Thyroid gland (tissue), 4 donors: ENCODE data around the gene XCL1.

Experiments
- POLR2A ChIP-seq, 2 donors: fragments of 450-650 bp; IDR thresholded peaks; one replicate each; pipeline ENCODE4 v1.6.1; 2017; ENCODE audit warnings: antibody characterized with exemption in 2 of 2, mild to moderate bottlenecking in 2 of 2, moderate library complexity in 1 of 2
- TF ChIP-seq, protein P1 (sequence below), 6 experiments: fragments of 200-600 bp in 3 of 6; fragments of 450-650 bp in 3 of 6; sonication (generic) in 3 of 6; IDR thresholded peaks; one replicate each; pipeline ENCODE4 v1.5.1; 2016 to 2019; ENCODE audit warnings: antibody characterized with exemption in 6 of 6, mild to moderate bottlenecking in 2 of 6, inconsistent platforms in 1 of 6, moderate library complexity in 1 of 6

- TF ChIP-seq POLR2A (IDR thresholded peaks at IDR 0.05), result no peak
- TF ChIP-seq, protein P1, sequence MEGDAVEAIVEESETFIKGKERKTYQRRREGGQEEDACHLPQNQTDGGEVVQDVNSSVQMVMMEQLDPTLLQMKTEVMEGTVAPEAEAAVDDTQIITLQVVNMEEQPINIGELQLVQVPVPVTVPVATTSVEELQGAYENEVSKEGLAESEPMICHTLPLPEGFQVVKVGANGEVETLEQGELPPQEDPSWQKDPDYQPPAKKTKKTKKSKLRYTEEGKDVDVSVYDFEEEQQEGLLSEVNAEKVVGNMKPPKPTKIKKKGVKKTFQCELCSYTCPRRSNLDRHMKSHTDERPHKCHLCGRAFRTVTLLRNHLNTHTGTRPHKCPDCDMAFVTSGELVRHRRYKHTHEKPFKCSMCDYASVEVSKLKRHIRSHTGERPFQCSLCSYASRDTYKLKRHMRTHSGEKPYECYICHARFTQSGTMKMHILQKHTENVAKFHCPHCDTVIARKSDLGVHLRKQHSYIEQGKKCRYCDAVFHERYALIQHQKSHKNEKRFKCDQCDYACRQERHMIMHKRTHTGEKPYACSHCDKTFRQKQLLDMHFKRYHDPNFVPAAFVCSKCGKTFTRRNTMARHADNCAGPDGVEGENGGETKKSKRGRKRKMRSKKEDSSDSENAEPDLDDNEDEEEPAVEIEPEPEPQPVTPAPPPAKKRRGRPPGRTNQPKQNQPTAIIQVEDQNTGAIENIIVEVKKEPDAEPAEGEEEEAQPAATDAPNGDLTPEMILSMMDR (IDR thresholded peaks at IDR 0.05), result no peak
Observed at GRCh38 chr1:168627370-168627769, 51.0 kb downstream of the XCL1 start.
